GM12872 (cell line): ENCODE data around the gene MAPK8IP1.

Experiments used
- CTCF ChIP-seq: IDR thresholded peaks from 3 replicates; pipeline ENCODE4 v1.5.1; 2011; ENCODE audit warnings: low read depth, mild to moderate bottlenecking, low read length, moderate library complexity; ENCODE audit not compliant: insufficient read depth

Gene MAPK8IP1

GRCh38 chr11:45879803-45880686 is 5.4 kb upstream of the MAPK8IP1 start:
- no peak for TF ChIP-seq CTCF

DNA sequence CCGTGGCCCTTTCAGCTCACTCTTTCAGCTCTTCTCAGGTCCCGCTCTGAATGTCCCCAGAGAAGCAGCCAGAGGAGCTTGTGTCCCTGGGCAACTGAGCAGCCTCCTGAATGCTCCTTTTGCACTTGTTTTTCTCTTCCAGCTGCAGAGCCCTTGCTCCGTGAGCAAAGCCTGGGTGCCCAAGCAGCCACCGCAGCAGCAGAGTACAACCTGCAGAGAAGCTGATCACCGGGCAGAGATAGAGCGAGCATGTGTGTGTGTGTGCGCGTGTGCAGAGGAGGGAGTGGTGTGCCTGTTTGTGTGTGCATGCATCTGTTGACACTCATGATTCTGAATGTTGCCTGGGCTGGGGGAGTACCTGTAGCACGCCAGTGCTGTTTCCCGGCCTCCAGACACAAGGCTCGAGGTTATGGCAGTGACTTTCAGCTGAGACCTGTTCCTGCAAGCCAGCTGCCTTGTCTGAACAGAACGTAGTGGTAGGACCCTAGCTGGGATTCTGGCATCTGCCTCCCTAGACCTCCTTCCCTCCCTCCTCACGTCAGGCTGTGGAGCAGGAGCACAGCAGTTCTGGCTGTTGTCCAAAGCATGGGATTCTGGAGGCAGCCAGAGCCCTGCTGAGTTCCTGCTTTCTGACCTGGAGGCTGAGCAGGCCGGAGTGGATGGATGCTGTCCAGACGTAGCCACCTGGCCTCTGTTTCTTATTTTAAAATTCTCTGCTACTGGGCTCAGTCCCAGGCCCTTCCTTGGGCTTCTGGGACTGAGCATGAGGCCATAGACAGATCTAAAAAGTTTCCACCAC is 4.5 kb upstream of the MAPK8IP1 start:
- TF ChIP-seq CTCF = no peak

GRCh38 chr11:45881708-45882368 is 3.6 kb upstream of the MAPK8IP1 start:
- no peak for TF ChIP-seq CTCF

DNA sequence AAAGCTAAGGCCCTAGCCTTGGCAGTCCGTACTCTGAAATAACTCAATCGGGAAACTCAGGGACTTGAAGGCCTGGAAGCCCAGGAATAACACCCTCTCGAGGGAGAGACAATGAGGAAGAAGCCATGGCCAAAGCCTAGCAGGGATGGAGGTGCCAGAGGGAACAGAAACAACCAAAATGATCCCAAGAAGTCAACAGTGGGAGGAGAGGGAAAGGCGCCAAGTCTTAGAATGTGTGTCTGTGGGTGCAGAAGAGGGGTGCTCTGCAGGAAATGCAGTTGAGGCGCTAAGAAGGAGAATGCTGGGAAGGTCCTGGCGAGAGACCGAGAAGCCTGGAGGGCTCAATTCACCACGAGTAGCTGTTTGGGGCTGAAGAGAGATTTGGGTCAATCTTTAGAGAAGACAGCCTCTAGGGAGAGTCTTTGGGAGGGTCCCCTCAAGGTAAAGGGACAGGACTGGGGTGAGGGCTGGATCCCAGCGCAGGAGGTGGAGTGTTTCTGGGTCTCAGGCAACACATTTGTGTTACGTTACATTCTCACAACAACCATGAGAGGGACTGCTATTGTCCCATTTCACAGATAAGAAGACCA is 760 bp upstream of the MAPK8IP1 start:
- TF ChIP-seq CTCF = no peak

- no peak for TF ChIP-seq CTCF
These were observed 670 bp downstream of the MAPK8IP1 start for GRCh38 chr11:45885921-45886721.

GRCh38 chr11:45886816-45887520 is 1.5 kb downstream of the MAPK8IP1 start:
- TF ChIP-seq CTCF = no peak
